Bone marrow (tissue), 2 donors: ENCODE results near the gene NUP98.

Experiments used
- DNase-seq, 2 donors: peaks; one replicate each; lab custom pipeline; 2025; lab: John Stamatoyannopoulos, UW

The NUP98 gene

DNA sequence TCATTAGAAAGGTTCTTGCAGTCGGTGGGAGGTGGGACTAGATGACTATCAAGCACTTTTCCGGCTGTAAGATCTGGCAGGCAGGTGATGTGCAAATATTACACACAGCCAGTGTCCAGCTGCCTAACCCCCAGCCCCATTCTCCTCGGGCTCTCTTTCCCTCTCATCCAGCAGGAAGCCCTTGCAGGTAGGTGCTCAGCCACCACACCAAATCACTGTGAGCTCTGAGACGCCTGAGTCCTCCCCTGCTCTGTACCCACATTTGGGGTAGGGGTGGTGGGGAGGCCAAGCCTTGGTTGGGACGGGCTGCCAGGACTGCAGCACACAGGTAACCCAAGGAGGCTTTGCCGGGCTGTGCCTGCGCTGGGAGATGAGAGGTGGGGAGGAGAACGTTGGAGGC lies 156.2 kb downstream of the NUP98 start:
- DNase-seq, result no peak

DNA sequence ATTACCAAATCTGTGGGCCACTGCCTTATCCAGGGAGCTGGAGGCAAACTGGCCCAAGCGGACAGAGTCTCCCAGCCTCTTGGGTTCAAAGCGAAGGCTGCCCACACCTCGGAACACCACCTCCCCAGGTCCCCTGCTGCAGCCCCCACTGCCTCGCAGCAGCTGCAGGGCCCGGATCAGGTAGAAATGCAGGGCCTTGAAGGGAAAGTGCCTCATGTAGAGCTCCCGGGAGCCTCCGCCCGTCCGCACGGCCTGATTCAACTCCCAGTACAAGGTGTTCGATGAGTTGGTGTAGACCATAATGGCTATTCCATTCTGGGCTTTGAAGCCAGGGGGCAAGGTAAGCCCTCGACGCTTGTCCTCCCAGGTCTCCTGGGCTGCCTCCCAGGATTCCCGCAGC lies 157.5 kb downstream of the NUP98 start:
- DNase-seq, result no peak

DNA sequence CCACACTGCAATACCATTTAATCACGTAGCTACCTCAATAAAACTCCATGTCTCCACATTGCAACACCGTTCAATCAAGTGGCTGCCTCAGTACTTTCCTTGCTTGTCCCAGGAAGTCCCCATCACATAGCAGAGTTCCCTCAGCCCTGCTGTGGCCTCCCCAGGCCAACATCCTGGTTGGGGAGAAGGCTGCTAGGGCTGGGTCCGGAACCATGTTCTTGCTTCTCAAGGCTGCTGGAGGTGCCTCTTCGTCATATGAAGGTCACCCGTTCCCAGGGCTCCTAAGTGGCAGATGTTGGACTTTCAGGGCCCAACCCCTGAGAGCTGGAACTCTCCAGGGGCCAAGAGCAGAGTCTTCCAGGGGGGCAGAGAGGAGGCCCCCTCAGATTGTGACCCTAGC lies 158.8 kb downstream of the NUP98 start:
- DNase-seq, result no peak

GRCh38 chr11:3637201-3637600 lies 160.2 kb downstream of the NUP98 start:
- no peak for DNase-seq

DNA sequence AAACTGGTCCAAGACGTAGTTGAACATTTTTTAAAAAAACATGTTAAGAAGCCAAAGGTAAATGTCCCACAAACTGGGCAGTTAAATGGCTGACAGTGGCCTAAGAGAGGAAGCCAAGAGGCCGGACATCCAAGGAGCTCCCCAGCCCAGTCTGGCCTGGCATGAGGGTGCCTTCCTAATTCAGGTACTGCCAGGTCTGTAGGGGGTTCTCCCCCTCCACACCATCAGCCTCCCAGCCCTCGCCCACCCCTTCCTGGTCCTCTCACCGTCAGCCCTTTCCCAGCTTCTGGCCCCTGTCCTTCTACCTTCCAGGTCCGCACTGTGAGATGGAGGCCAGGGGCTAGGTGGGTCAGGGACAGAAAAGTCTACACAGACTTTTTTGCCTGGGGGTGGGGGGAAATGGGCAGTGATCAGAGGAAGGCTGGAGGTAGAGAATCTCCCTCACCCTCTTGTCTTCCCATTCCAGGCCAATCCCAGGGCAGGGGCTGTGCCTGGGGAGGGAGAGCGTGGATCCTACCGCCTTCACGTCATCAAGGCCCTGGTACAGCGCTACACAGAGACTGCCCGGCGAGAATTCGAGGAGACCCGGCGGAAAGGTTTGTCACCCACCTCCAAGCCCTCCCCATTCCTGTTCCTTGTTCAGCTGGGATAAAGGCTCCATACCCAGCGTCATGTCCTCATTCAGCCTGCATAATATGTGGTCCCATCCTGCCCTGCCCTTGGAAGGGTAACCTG lies 161.5 kb downstream of the NUP98 start:
- DNase-seq, result no peak

GRCh38 chr11:3632070-3632660 lies 165.2 kb downstream of the NUP98 start:
- DNase-seq, result no peak

DNA sequence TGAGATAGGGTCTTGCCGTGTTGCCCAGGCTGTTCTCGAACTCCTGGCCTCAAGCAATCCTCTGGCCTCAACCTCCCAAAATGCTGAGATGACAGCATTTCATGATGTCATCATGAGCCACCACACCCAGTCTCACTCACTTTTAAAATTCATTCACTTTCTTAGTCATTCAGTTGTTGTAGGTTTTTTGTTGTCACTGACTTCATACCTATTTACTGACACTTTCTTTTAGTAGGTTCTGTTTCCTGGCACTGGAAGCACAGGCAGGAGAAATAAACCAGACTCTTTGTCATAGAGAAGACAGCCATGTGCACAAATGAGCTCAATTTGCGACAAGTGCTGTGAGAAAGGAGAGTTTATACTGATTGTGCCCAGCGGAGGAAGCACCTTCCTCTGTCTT lies 166.0 kb downstream of the NUP98 start:
- no peak for DNase-seq

GRCh38 chr11:3627291-3627690 lies 170.1 kb downstream of the NUP98 start:
- no peak for DNase-seq

GRCh38 chr11:3626250-3626960 lies 170.9 kb downstream of the NUP98 start:
- DNase-seq, result peak; percentile 46 to 95
